ENCODE data around the gene PTGS2. TPM values are rescaled to one million over a fixed set of nuclear protein-coding genes. Genes with fewer than 3 reads are reported as not detected.

Gene PTGS2
- total RNA-seq, 1 experiment from 2014 or later = 78.2 TPM

GRCh38 chr1:186636786-186637185 is 43.4 kb downstream of the PTGS2 start:
- CTCF ChIA-PET = no interaction called here
- no peak for DNase-seq
- Mint-ChIP-seq H3K27me3 (ENCODE audit: unreplicated experiment) (no peaks in the 10 kb centered on the region), H3K4me1 (ENCODE audit: low read depth, unreplicated experiment) (peaks cover 11% of the 10 kb centered on the region), H3K4me3 (ENCODE audit: low read depth, unreplicated experiment) (peak overlapping the region; percentile 63), H3K27ac (ENCODE audit: unreplicated experiment) (no peak overlapping the region), H3K9me3 (ENCODE audit: low read depth, unreplicated experiment) (no peaks in the 10 kb centered on the region), H3K36me3 (ENCODE audit: insufficient read depth, unreplicated experiment) (peaks cover 6% of the 10 kb centered on the region)
- TF ChIP-seq CTCF (IDR thresholded peaks at IDR 0.05; ENCODE audit: unreplicated experiment) = no peak
- BruUV-seq (replicated peaks) = no TSS peak
- intact Hi-C loops (cut with micrococcal nuclease; ENCODE audit: unreplicated experiment) = no loop called here

GRCh38 chr1:186634511-186634910 is 45.7 kb downstream of the PTGS2 start:
- no TSS peak for BruUV-seq (replicated peaks)
- intact Hi-C loops (cut with micrococcal nuclease; ENCODE audit: unreplicated experiment) = no loop called here
- H3K4me1 Mint-ChIP-seq (ENCODE audit: low read depth, unreplicated experiment) = peaks cover 11% of the 10 kb centered on the region
- peaks cover 6% of the 10 kb centered on the region for H3K36me3 Mint-ChIP-seq (ENCODE audit: insufficient read depth, unreplicated experiment)
- no peaks in the 10 kb centered on the region for H3K9me3 Mint-ChIP-seq (ENCODE audit: low read depth, unreplicated experiment)
- no peak overlapping the region for H3K4me3 Mint-ChIP-seq (ENCODE audit: low read depth, unreplicated experiment)
- no peak for TF ChIP-seq CTCF (IDR thresholded peaks at IDR 0.05; ENCODE audit: unreplicated experiment)
- no peak for DNase-seq
- no peaks in the 10 kb centered on the region for H3K27me3 Mint-ChIP-seq (ENCODE audit: unreplicated experiment)
- no peak overlapping the region for H3K27ac Mint-ChIP-seq (ENCODE audit: unreplicated experiment)
- CTCF ChIA-PET = interaction anchor here (0.6 kb wide), 1 partner anchor 172 kb away, joined by 3 read pairs; no protein-coding TSS in a partner anchor

- H3K27me3 Mint-ChIP-seq (ENCODE audit: unreplicated experiment) = no peaks in the 10 kb centered on the region
- H3K4me1 Mint-ChIP-seq (ENCODE audit: low read depth, unreplicated experiment) = peaks cover 11% of the 10 kb centered on the region
- DNase-seq = no peak
- BruUV-seq (replicated peaks) = no TSS peak
- H3K9me3 Mint-ChIP-seq (ENCODE audit: low read depth, unreplicated experiment) = no peaks in the 10 kb centered on the region
- intact Hi-C loops (cut with micrococcal nuclease; ENCODE audit: unreplicated experiment) = no loop called here
- no peak for TF ChIP-seq CTCF (IDR thresholded peaks at IDR 0.05; ENCODE audit: unreplicated experiment)
- CTCF ChIA-PET = no interaction called here
- H3K4me3 Mint-ChIP-seq (ENCODE audit: low read depth, unreplicated experiment) = no peak overlapping the region
- peaks cover 6% of the 10 kb centered on the region for H3K36me3 Mint-ChIP-seq (ENCODE audit: insufficient read depth, unreplicated experiment)
- no peak overlapping the region for H3K27ac Mint-ChIP-seq (ENCODE audit: unreplicated experiment)
Observed at GRCh38 chr1:186633116-186633515, 47.1 kb downstream of the PTGS2 start.

- H3K9me3 Mint-ChIP-seq (ENCODE audit: low read depth, unreplicated experiment) = no peaks in the 10 kb centered on the region
- CTCF ChIA-PET = no interaction called here
- BruUV-seq (replicated peaks) = no TSS peak
- no peak for DNase-seq
- intact Hi-C loops (cut with micrococcal nuclease; ENCODE audit: unreplicated experiment) = no loop called here
- TF ChIP-seq CTCF (IDR thresholded peaks at IDR 0.05; ENCODE audit: unreplicated experiment) = no peak
- no peak overlapping the region for H3K27ac Mint-ChIP-seq (ENCODE audit: unreplicated experiment)
- H3K36me3 Mint-ChIP-seq (ENCODE audit: insufficient read depth, unreplicated experiment) = no peaks in the 10 kb centered on the region
- H3K4me1 Mint-ChIP-seq (ENCODE audit: low read depth, unreplicated experiment) = no peaks in the 10 kb centered on the region
- no peaks in the 10 kb centered on the region for H3K27me3 Mint-ChIP-seq (ENCODE audit: unreplicated experiment)
- no peak overlapping the region for H3K4me3 Mint-ChIP-seq (ENCODE audit: low read depth, unreplicated experiment)
Observed at GRCh38 chr1:186629341-186629740, 50.9 kb downstream of the PTGS2 start.

Measured in Calu3 (cell line).